ENCODE data around the gene EVI5.
"Not testable (repeated sequence)": the region's sequence is repeated elsewhere in the genome, so short reads cannot be mapped to it uniquely, and the experiment has no call there.

EVI5 gene

GRCh38 chr1:92572520-92572919 lies 212.4 kb downstream of the EVI5 start:
- no peak for DNase-seq (ENCODE audit: low spot score)

GRCh38 chr1:92571578-92571977 lies 213.3 kb downstream of the EVI5 start:
- DNase-seq (ENCODE audit: low spot score): no peak

- no peak for DNase-seq (ENCODE audit: low spot score)
These were observed 217.6 kb downstream of the EVI5 start for GRCh38 chr1:92567211-92567868.

GRCh38 chr1:92563457-92564216 lies 221.3 kb downstream of the EVI5 start:
- DNase-seq (ENCODE audit: low spot score): no peak

- DNase-seq (ENCODE audit: low spot score): no peak
These were observed 228.6 kb downstream of the EVI5 start for GRCh38 chr1:92556350-92556749.

- no peak for DNase-seq (ENCODE audit: low spot score)
These were observed 230.7 kb downstream of the EVI5 start for GRCh38 chr1:92554216-92554615.

GRCh38 chr1:92551916-92552315 lies 233.0 kb downstream of the EVI5 start:
- no peak for DNase-seq (ENCODE audit: low spot score)

GRCh38 chr1:92544756-92545165 lies 240.1 kb downstream of the EVI5 start:
- DNase-seq (ENCODE audit: low spot score): no peak

- DNase-seq (ENCODE audit: low spot score): no peak
These were observed 241.5 kb downstream of the EVI5 start for GRCh38 chr1:92543131-92544055.

GRCh38 chr1:92538413-92539061 lies 246.4 kb downstream of the EVI5 start:
- DNase-seq (ENCODE audit: low spot score): no peak

GRCh38 chr1:92538048-92538412 lies 246.9 kb downstream of the EVI5 start:
- DNase-seq (ENCODE audit: low spot score): no peak

- DNase-seq (ENCODE audit: low spot score): peak; percentile 17
These were observed 247.7 kb downstream of the EVI5 start for GRCh38 chr1:92536980-92537884.

- no peak for DNase-seq (ENCODE audit: low spot score)
These were observed 248.5 kb downstream of the EVI5 start for GRCh38 chr1:92536211-92536979.

GRCh38 chr1:92532371-92532770 lies 252.5 kb downstream of the EVI5 start:
- not testable (repeated sequence) for DNase-seq (ENCODE audit: low spot score)

- not testable (repeated sequence) for DNase-seq (ENCODE audit: low spot score)
These were observed 253.0 kb downstream of the EVI5 start for GRCh38 chr1:92531939-92532338.

- no peak for DNase-seq (ENCODE audit: low spot score)
These were observed 257.2 kb downstream of the EVI5 start for GRCh38 chr1:92527670-92528069.

- not testable (repeated sequence) for DNase-seq (ENCODE audit: low spot score)
These were observed 259.8 kb downstream of the EVI5 start for GRCh38 chr1:92524944-92525590.

GRCh38 chr1:92519043-92519442 lies 265.9 kb downstream of the EVI5 start:
- no peak for DNase-seq (ENCODE audit: low spot score)

- DNase-seq (ENCODE audit: low spot score): no peak
These were observed 268.3 kb downstream of the EVI5 start for GRCh38 chr1:92516574-92516973.

GRCh38 chr1:92515796-92516201 lies 269.1 kb downstream of the EVI5 start:
- DNase-seq (ENCODE audit: low spot score): peak; percentile 4

Measured in SW480 (cell line).